Left lobe of liver (tissue), 2 donors: ENCODE measurements around the gene C3. TPM values are rescaled to one million over a fixed set of nuclear protein-coding genes. Genes with fewer than 3 reads are reported as not detected.
"Not testable (repeated sequence)": the region's sequence is repeated elsewhere in the genome, so short reads cannot be mapped to it uniquely, and the experiment has no call there.

Experiments used
- ATAC-seq: fragments of 200-7000 bp; cut with Tn5 transposase; one replicate; pipeline ENCODE4 v1.9.1; 2020; ENCODE audit warnings: mild to moderate bottlenecking, moderate library complexity
- DNase-seq: peaks from one replicate; pipeline ENCODE4 v3.0.0-alpha.2; 2020; ENCODE audit warnings: low spot score
- total RNA-seq: library from RNA; stranded (reverse); gene quantifications from one replicate; pipeline ENCODE4 v1.2.1, GENCODE V29; 2021
- donor health status: DM: no; HTN: no; CAD: no; lungs with moderate emphysema.
- donor health status: DM: no; HTN: yes; CAD: no.

The C3 gene
- total RNA-seq, 1 donor from 2014 or later = 11,297 TPM

GRCh38 chr19:6671960-6672359 is 48.5 kb downstream of the C3 start:
- DNase-seq = no peak
- no peak for ATAC-seq

GRCh38 chr19:6668691-6669090 is 51.8 kb downstream of the C3 start:
- DNase-seq = no peak
- no peak for ATAC-seq

DNA sequence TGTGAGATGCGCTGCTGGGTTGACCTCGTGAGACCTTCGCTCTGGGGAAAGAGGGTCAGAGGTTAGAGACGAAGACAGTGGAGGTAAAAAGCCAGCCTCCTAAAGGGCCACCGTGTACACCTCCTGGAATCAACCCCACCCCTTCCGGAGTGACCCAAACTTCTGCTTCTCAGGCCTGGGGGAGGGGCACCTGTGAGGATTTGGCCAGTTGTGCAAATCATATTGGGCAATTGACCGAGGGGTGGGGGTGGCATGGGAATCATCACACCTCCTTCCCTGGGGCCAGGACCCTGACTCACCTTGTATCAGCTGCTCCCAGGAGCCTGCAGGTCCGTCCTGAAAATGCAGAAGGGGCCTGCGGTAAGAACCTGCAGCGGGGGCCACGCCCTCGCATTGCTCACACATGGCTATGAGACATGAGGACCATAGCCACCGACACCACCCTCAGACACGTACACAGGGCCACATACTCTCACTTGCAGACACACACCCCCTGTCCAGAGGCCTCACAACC is 53.3 kb downstream of the C3 start:
- DNase-seq (no peak), ATAC-seq (no peak)

DNA sequence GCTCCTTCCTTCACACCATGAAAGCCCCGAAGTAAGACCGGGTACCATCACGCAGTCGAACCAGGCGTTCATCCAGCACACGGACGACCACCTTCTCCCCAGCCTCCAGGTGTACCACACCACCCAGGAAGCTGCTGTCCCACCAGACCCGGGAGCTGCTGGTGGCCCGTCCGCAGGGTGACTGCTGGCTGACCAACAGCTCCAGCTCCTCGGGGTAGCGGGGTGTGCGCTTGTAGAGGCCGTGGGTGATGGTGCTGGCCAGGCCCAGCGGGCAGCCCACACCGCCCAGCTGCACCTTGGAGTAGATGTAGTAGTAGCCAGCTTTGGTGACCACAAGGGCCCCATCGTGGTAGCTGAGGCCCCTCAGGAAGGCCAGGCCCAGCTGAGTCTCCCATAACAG is 55.5 kb downstream of the C3 start:
- no peak for ATAC-seq
- DNase-seq = no peak

- no peak for DNase-seq
- peak; percentile 9 for ATAC-seq
Measured at GRCh38 chr19:6663236-6664201, 56.9 kb downstream of the C3 start.

- ATAC-seq (no peak), DNase-seq (no peak)
Measured at GRCh38 chr19:6662702-6663101, 57.7 kb downstream of the C3 start.

- DNase-seq, ATAC-seq: not testable (repeated sequence)
Measured at GRCh38 chr19:6661509-6662244, 58.8 kb downstream of the C3 start.

GRCh38 chr19:6660930-6661329 is 59.5 kb downstream of the C3 start:
- no peak for DNase-seq
- peak; percentile 4 for ATAC-seq

DNA sequence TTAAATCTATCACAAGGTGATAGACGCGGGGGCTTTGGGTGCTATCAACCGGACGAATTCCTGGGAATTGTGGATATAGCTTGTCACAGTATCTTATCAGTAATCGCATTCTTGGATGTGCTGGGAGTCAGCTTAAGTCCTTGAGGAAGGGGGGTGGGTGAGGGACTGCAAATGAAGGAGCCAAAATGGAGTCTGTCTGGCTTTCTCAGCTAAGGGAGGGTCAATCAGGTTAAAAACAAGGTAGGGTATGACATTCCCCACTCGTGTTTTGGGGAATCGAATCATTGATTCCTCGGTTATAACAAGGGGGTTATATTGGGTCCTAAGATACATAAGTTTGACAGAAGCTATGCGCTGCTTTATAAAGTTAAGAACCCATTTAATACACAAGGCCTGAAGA is 64.1 kb downstream of the C3 start:
- DNase-seq = not testable (repeated sequence)

GRCh38 chr19:6654347-6655310 is 65.8 kb downstream of the C3 start:
- DNase-seq (no peak), ATAC-seq (no peak)

More for the DNA sequence above, 64.1 kb downstream of the C3 start:
- not testable (repeated sequence) for ATAC-seq

- DNase-seq = no peak
- no peak for ATAC-seq
Measured at GRCh38 chr19:6652805-6653094, 67.7 kb downstream of the C3 start.

DNA sequence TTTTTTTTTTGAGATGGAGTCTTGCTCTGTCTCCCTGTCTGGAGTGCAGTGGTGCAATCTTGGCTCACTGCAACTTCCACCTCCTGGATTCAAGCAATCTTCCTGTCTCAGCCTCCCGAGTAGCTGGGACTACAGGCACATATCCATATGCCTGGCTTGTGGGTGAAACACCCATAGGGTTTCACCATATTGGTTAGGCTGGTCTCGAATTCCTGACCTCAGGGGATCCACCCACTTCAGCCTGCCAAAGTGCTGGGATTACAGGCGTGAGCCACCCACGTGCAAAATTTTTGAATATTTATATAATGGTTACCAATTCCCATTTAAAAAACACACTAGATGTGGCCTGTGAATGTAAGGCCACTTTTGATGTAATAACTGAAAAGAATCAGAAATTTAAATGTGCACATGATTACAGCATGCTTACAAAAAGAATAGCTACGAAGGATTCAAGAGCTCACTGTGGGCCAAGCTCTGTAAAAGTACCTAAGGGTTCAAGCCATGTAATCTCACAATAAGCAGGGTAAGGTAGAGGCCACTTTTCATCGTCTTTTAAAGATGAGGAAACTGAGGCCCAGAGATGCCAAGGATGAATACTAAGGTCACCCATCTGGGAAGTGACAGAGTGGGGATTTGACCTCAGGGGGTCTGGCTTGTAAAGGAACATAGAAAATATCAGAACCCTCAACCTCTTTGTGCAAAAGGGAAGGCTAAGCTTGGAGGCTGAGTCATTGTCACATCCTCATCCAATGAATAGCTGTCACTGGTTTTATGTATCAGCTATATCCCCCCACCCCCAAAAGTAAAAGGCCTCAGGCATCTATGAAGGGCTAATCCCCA is 68.3 kb downstream of the C3 start:
- no peak for DNase-seq
- ATAC-seq = no peak

DNA sequence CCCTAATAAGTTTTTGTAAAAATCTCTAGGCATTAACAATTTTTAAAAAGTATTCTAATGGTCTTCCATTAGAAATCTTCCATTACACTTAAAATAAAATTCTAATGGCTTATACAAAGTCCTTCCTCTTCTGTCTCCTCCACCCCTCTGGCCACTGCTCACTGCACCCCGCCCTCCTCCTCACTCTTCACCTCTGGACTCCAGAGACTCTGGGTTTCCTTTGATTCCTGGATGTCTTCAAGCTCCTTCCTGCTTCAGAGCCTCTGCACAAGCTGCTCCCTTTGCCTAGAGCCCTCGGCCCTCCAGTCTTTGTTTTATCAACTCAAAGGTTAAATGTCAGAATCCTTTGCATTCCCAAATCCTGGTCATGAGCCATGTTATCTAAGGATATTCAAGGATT is 71.3 kb downstream of the C3 start:
- DNase-seq (no peak), ATAC-seq (no peak)

DNA sequence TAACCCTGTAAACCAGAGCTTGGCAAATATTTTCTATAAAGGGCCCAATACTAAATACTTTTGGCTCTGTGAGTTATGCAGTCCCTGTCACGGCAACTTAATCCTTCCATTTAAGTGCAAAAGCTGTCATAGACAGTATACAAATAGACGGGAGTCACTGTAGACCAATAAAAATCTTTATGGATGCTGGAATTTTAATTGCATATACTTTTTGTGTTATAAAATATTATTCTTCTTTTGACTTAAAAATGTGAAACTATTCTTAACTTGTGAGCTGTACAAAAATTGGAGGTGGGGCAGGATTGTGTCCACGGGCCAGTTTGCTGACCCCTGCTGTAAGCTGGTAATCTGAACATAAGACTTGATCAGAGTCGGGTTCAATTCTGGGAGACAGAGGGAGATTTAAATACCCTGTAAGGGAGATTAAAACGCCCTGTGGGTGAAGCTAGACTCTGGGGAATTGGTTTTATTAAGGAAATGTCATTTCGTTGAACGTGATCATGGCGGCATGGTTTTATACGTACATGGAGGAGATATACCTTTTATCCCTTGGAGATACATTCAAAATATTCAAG is 72.2 kb downstream of the C3 start:
- ATAC-seq = no peak
- no peak for DNase-seq

DNA sequence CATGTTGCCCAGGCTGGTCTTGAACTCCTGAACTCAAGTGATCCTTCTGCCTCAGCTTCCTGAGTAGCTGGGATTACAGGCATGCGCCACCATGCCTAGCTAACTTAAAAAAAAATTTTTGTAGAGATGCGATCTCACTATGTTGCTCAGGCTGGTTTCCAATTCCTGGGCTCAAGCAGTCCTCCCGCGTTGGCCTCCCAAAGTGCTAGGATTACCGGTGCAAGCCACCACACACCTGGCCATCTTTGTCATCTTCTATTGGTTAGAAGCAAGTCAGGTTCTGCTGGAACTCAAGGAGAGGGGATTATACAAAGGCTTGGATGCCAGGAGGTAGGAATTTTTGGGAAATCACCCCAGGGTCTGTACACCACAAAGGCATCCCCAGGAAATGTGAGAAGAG is 75.7 kb downstream of the C3 start:
- no peak for DNase-seq
- no peak for ATAC-seq

DNA sequence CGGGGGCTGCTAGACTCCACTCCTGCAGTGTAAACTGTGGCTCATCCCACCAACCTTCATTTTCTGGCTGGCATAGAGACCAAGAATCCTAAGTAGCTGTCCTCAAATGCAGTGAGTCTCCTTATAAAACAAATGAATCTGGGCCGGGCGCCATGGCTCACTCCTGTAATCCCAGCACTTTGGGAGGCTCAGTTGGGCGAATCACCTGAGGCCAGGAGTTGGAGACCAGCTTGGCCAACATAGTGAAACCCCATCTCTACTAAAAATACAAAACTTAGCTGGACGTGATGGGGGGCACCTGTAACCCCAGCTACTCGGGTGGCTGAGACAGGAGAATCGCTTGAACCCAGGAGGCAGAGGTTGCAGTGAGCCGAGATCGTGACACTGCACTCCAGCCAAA is 80.1 kb downstream of the C3 start:
- not testable (repeated sequence) for DNase-seq, ATAC-seq

DNA sequence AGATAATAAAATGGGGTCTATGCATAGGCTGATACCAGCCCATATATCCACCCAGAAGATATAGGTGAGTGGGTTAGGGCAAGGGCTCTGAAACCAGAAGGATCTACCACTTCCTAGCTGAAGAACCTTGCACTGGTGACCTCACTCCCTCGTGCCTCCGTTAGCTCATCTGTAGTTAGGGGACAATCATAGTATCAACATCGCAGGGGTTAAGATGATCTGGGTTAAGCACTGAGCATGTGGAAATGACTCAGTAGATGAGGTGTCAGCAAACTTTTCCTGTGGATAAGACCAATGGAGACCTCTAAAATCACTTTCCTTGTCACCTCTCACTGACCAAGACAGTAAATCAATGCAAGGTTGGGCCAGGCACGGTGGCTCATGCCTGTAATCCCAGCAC is 81.0 kb downstream of the C3 start:
- ATAC-seq = no peak

GRCh38 chr19:6633456-6633813 is 87.0 kb downstream of the C3 start:
- not testable (repeated sequence) for DNase-seq, ATAC-seq

More for the DNA sequence above, 81.0 kb downstream of the C3 start:
- DNase-seq = no peak

DNA sequence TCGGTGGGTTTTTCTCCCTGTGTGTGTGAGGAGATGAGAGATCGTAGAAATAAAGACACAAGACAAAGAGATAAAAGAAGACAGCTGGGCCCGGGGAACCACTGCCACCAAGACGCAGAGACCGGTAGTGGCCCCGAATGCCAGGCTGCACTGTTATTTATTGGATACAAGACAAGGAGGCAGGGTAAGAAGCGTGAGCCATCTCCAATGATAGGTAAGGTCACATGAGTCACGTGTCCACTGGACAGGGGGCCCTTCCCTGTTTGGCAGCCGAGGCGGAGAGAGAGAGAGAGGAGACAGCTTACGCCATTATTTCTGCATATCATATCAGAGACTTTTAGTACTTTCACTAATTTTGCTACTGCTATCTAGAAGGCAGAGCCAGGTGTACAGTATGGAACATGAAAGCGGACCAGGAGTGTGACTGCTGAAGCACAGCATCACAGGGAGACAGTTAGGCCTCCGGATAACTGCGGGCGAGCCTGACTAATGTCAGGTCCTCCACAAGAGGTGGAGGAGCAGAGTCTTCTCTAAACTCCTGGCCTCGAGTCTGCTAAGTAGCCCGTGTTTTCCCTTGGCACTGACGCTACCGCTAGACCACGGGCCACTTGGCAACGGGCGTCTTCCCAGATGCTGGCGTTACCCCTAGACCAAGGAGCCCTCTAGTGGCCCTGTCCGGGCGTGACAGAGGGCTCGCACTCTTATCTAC is 87.5 kb downstream of the C3 start:
- peak; percentile 68 for DNase-seq
- ATAC-seq = peak; percentile 49
